ENCODE measurements around the gene NEK7.

NEK7 gene

GRCh38 chr1:198290089-198290683 is 133.4 kb downstream of the NEK7 start:
- H3K4me2 ChIP-seq (ENCODE audit: low read length, poor library complexity, severe bottlenecking), result no peak overlapping the region
- no peak overlapping the region for H4K8ac ChIP-seq (ENCODE audit: low read length)
- no peak overlapping the region for H2BK12ac ChIP-seq (ENCODE audit: low read length in 2 of 2)
- H2BK120ac ChIP-seq (ENCODE audit: low read depth, low read length), result no peak overlapping the region
- no peak overlapping the region for H3K4me3 ChIP-seq (ENCODE audit: insufficient read depth in 1 of 2, low read depth in 1 of 2, low read length in 2 of 2)
- WGBS, result 100% methylated on average over 1 of the region's 7 CpGs
- no peak overlapping the region for H3K14ac ChIP-seq (ENCODE audit: low read length in 2 of 2)
- H3K9ac ChIP-seq (ENCODE audit: low read length), result no peak overlapping the region
- no peak overlapping the region for H4K91ac ChIP-seq (ENCODE audit: low read length)
- no peak overlapping the region for H3K23ac ChIP-seq (ENCODE audit: low read length in 2 of 2)
- no peak overlapping the region for H2AK5ac ChIP-seq (ENCODE audit: low read length, severe bottlenecking)
- no peak for DNase-seq
- peaks cover 2% of the 10 kb centered on the region for H3K79me1 ChIP-seq (replicated peaks; ENCODE audit: low read length, poor library complexity, severe bottlenecking)
- H2BK5ac ChIP-seq (ENCODE audit: low read depth, low read length, poor library complexity, severe bottlenecking), result no peak overlapping the region
- no peaks in the 10 kb centered on the region for H3K4me1 ChIP-seq (ENCODE audit: control insufficient read depth, insufficient read depth, low read depth, low read length)
- H3K27ac ChIP-seq (ENCODE audit: low read length, poor library complexity, severe bottlenecking), result no peak overlapping the region
- no peaks in the 10 kb centered on the region for H3K9me3 ChIP-seq (ENCODE audit: control insufficient read depth, low read length)
- no peak overlapping the region for H2AFZ ChIP-seq (ENCODE audit: low read depth, low read length)
- H3K18ac ChIP-seq (ENCODE audit: low read depth in 1 of 2, low read length in 2 of 2), result no peak overlapping the region
- no peak overlapping the region for H2BK15ac ChIP-seq (ENCODE audit: low read depth, poor library complexity, severe bottlenecking)
- H3K4ac ChIP-seq (ENCODE audit: low read depth in 1 of 2, low read length in 2 of 2), result no peak overlapping the region
- no peaks in the 10 kb centered on the region for H3K27me3 ChIP-seq (ENCODE audit: control insufficient read depth in 1 of 2, insufficient read depth in 1 of 2, low read length in 2 of 2)
- peaks cover 1 to 20% of the 10 kb centered on the region in 2 experiments for H3K36me3 ChIP-seq (ENCODE audit: control insufficient read depth in 1 of 2, insufficient read depth in 2 of 2, low read depth in 1 of 2, low read length in 2 of 2)

DNA sequence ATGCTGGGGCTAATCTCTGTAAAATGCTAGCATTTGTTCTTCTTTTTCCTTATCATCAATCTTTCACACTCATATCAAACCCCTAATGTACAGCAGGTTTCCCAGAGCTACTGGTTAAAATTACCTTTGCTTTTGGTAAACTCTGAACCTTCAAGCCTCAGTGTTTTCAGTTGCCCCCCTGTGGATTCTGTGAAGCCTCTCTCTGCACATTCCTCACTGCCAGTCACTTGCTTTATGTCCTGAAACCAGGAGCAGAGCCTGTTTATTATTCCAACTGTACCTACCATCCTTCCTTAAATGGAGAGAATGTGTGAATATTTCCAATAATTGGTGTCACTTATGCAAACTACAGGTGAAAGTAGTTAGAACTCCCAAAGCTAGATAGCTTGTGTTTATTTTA is 134.2 kb downstream of the NEK7 start:
- H2BK15ac ChIP-seq (ENCODE audit: low read depth, poor library complexity, severe bottlenecking), result no peak overlapping the region
- H3K18ac ChIP-seq (ENCODE audit: low read depth in 1 of 2, low read length in 2 of 2), result no peak overlapping the region
- no peak overlapping the region for H3K9ac ChIP-seq (ENCODE audit: low read length)
- H3K4ac ChIP-seq (ENCODE audit: low read depth in 1 of 2, low read length in 2 of 2), result no peak overlapping the region
- H2BK5ac ChIP-seq (ENCODE audit: low read depth, low read length, poor library complexity, severe bottlenecking), result no peak overlapping the region
- no peak overlapping the region for H3K23ac ChIP-seq (ENCODE audit: low read length in 2 of 2)
- H3K4me2 ChIP-seq (ENCODE audit: low read length, poor library complexity, severe bottlenecking), result no peak overlapping the region
- no peak overlapping the region for H3K14ac ChIP-seq (ENCODE audit: low read length in 2 of 2)
- no peaks in the 10 kb centered on the region for H3K27me3 ChIP-seq (ENCODE audit: control insufficient read depth in 1 of 2, insufficient read depth in 1 of 2, low read length in 2 of 2)
- H3K4me1 ChIP-seq (ENCODE audit: control insufficient read depth, insufficient read depth, low read depth, low read length), result no peaks in the 10 kb centered on the region
- H3K9me3 ChIP-seq (ENCODE audit: control insufficient read depth, low read length), result no peaks in the 10 kb centered on the region
- peaks cover 5% of the 10 kb centered on the region for H3K79me1 ChIP-seq (replicated peaks; ENCODE audit: low read length, poor library complexity, severe bottlenecking)
- no peak overlapping the region for H2AFZ ChIP-seq (ENCODE audit: low read depth, low read length)
- no peak overlapping the region for H2BK12ac ChIP-seq (ENCODE audit: low read length in 2 of 2)
- H3K36me3 ChIP-seq (ENCODE audit: control insufficient read depth in 1 of 2, insufficient read depth in 2 of 2, low read depth in 1 of 2, low read length in 2 of 2), result peaks cover 3 to 18% of the 10 kb centered on the region in 2 experiments
- no peak overlapping the region for H4K91ac ChIP-seq (ENCODE audit: low read length)
- peak overlapping the region; percentile 47 for H3K27ac ChIP-seq (ENCODE audit: low read length, poor library complexity, severe bottlenecking)
- DNase-seq, result no peak
- no peak overlapping the region for H3K4me3 ChIP-seq (ENCODE audit: insufficient read depth in 1 of 2, low read depth in 1 of 2, low read length in 2 of 2)
- no peak overlapping the region for H2BK120ac ChIP-seq (ENCODE audit: low read depth, low read length)
- H4K8ac ChIP-seq (ENCODE audit: low read length), result no peak overlapping the region
- no peak overlapping the region for H2AK5ac ChIP-seq (ENCODE audit: low read length, severe bottlenecking)

DNA sequence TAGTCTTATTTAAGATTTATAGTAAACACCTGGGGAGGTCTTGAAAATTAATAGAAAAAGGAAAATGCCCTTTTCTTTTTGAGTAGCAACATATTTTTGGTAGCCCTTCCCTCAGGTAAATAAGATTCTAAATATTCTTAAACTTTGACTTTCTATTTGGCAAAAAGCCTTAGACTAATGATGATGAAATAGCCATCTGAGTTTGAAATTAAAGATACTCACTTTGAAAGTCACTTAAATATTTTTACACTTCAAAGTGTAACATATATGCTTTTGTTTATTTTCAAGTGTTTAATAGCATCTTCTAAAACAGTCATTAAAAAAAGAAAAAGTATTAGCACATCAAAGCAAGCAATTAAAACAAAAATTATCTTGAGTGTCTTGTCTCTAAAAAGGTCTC is 135.1 kb downstream of the NEK7 start:
- no peak overlapping the region for H2BK15ac ChIP-seq (ENCODE audit: low read depth, poor library complexity, severe bottlenecking)
- no peak overlapping the region for H3K4me3 ChIP-seq (ENCODE audit: insufficient read depth in 1 of 2, low read depth in 1 of 2, low read length in 2 of 2)
- H3K27ac ChIP-seq (ENCODE audit: low read length, poor library complexity, severe bottlenecking), result no peak overlapping the region
- DNase-seq, result no peak
- no peak overlapping the region for H3K14ac ChIP-seq (ENCODE audit: low read length in 2 of 2)
- no peak overlapping the region for H2BK120ac ChIP-seq (ENCODE audit: low read depth, low read length)
- H2AK5ac ChIP-seq (ENCODE audit: low read length, severe bottlenecking), result no peak overlapping the region
- no peak overlapping the region for H3K4me2 ChIP-seq (ENCODE audit: low read length, poor library complexity, severe bottlenecking)
- no peak overlapping the region for H2AFZ ChIP-seq (ENCODE audit: low read depth, low read length)
- H3K9ac ChIP-seq (ENCODE audit: low read length), result no peak overlapping the region
- H3K18ac ChIP-seq (ENCODE audit: low read depth in 1 of 2, low read length in 2 of 2), result no peak overlapping the region
- H3K23ac ChIP-seq (ENCODE audit: low read length in 2 of 2), result no peak overlapping the region
- H3K4me1 ChIP-seq (ENCODE audit: control insufficient read depth, insufficient read depth, low read depth, low read length), result no peaks in the 10 kb centered on the region
- H3K36me3 ChIP-seq (ENCODE audit: control insufficient read depth in 1 of 2, insufficient read depth in 2 of 2, low read depth in 1 of 2, low read length in 2 of 2), result peaks cover 3 to 15% of the 10 kb centered on the region in 2 experiments
- peaks cover 5% of the 10 kb centered on the region for H3K79me1 ChIP-seq (replicated peaks; ENCODE audit: low read length, poor library complexity, severe bottlenecking)
- H4K91ac ChIP-seq (ENCODE audit: low read length), result no peak overlapping the region
- no peaks in the 10 kb centered on the region for H3K9me3 ChIP-seq (ENCODE audit: control insufficient read depth, low read length)
- H4K8ac ChIP-seq (ENCODE audit: low read length), result no peak overlapping the region
- no peak overlapping the region for H2BK5ac ChIP-seq (ENCODE audit: low read depth, low read length, poor library complexity, severe bottlenecking)
- no peak overlapping the region for H2BK12ac ChIP-seq (ENCODE audit: low read length in 2 of 2)
- no peaks in the 10 kb centered on the region for H3K27me3 ChIP-seq (ENCODE audit: control insufficient read depth in 1 of 2, insufficient read depth in 1 of 2, low read length in 2 of 2)
- no peak overlapping the region for H3K4ac ChIP-seq (ENCODE audit: low read depth in 1 of 2, low read length in 2 of 2)

GRCh38 chr1:198295225-198295624 is 138.4 kb downstream of the NEK7 start:
- H2BK5ac ChIP-seq (ENCODE audit: low read depth, low read length, poor library complexity, severe bottlenecking), result no peak overlapping the region
- no peak overlapping the region for H4K8ac ChIP-seq (ENCODE audit: low read length)
- H3K27me3 ChIP-seq (ENCODE audit: control insufficient read depth in 1 of 2, insufficient read depth in 1 of 2, low read length in 2 of 2), result no peaks in the 10 kb centered on the region
- no peak overlapping the region for H3K4me3 ChIP-seq (ENCODE audit: insufficient read depth in 1 of 2, low read depth in 1 of 2, low read length in 2 of 2)
- peaks cover 5% of the 10 kb centered on the region for H3K79me1 ChIP-seq (replicated peaks; ENCODE audit: low read length, poor library complexity, severe bottlenecking)
- H3K14ac ChIP-seq (ENCODE audit: low read length in 2 of 2), result no peak overlapping the region
- H3K23ac ChIP-seq (ENCODE audit: low read length in 2 of 2), result no peak overlapping the region
- no peak for DNase-seq
- H4K91ac ChIP-seq (ENCODE audit: low read length), result no peak overlapping the region
- H2BK120ac ChIP-seq (ENCODE audit: low read depth, low read length), result no peak overlapping the region
- H3K4me1 ChIP-seq (ENCODE audit: control insufficient read depth, insufficient read depth, low read depth, low read length), result no peaks in the 10 kb centered on the region
- no peak overlapping the region for H2BK12ac ChIP-seq (ENCODE audit: low read length in 2 of 2)
- H3K4me2 ChIP-seq (ENCODE audit: low read length, poor library complexity, severe bottlenecking), result no peak overlapping the region
- H2AK5ac ChIP-seq (ENCODE audit: low read length, severe bottlenecking), result no peak overlapping the region
- no peak overlapping the region for H3K18ac ChIP-seq (ENCODE audit: low read depth in 1 of 2, low read length in 2 of 2)
- 90% methylated on average over 8 of the region's 8 CpGs for WGBS
- H3K9ac ChIP-seq (ENCODE audit: low read length), result no peak overlapping the region
- H3K9me3 ChIP-seq (ENCODE audit: control insufficient read depth, low read length), result no peaks in the 10 kb centered on the region
- peaks cover 3 to 32% of the 10 kb centered on the region in 2 experiments for H3K36me3 ChIP-seq (ENCODE audit: control insufficient read depth in 1 of 2, insufficient read depth in 2 of 2, low read depth in 1 of 2, low read length in 2 of 2)
- H3K4ac ChIP-seq (ENCODE audit: low read depth in 1 of 2, low read length in 2 of 2), result no peak overlapping the region
- no peak overlapping the region for H3K27ac ChIP-seq (ENCODE audit: low read length, poor library complexity, severe bottlenecking)
- no peak overlapping the region for H2BK15ac ChIP-seq (ENCODE audit: low read depth, poor library complexity, severe bottlenecking)
- no peak overlapping the region for H2AFZ ChIP-seq (ENCODE audit: low read depth, low read length)
